Measurements from ENCODE around the gene NUDT19. TPM values are rescaled to one million over a fixed set of nuclear protein-coding genes. Genes with fewer than 3 reads are reported as not detected.

NUDT19 gene
- total and polyA plus RNA-seq, 9 of the 15 experiments (the other 6 are each of a cell fraction or from before 2014, with no cell fraction given), result 9.6 to 38.6 (median 14.4) TPM

DNA sequence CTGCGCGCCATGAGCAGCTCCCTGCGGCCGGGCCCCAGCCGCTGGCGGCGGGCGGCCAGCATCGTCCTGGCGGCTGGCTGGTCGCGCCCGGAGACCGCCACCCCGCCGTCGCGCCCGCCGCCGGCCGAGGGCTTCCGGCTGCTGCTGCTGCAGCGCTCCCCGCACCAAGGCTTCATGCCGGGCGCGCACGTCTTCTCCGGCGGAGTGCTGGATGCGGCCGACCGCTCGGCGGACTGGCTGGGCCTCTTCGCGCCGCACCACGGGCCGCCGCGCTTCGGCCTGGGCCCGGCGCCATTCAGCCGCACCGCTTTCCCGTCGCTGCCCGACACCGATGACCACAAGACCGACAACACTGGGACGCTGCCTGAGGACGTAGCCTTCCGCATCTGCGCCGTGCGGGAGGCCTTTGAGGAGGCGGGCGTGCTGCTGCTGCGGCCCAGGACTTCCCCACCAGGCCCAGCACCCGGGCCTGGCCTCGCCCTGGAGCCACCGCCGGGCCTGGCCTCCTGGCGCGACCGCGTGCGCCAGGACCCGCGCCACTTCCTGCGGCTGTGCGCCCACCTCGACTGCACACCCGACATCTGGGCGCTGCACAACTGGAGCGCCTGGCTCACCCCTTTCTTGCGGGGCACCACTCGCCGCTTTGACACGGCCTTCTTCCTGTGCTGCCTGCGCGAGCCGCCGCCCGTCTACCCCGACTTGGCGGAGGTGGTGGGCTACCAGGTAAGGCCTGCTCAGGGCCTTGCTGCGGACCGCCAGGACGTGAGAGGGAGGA is 518 bp downstream of the NUDT19 start (continued):
- TF ChIP-seq, protein P1, sequence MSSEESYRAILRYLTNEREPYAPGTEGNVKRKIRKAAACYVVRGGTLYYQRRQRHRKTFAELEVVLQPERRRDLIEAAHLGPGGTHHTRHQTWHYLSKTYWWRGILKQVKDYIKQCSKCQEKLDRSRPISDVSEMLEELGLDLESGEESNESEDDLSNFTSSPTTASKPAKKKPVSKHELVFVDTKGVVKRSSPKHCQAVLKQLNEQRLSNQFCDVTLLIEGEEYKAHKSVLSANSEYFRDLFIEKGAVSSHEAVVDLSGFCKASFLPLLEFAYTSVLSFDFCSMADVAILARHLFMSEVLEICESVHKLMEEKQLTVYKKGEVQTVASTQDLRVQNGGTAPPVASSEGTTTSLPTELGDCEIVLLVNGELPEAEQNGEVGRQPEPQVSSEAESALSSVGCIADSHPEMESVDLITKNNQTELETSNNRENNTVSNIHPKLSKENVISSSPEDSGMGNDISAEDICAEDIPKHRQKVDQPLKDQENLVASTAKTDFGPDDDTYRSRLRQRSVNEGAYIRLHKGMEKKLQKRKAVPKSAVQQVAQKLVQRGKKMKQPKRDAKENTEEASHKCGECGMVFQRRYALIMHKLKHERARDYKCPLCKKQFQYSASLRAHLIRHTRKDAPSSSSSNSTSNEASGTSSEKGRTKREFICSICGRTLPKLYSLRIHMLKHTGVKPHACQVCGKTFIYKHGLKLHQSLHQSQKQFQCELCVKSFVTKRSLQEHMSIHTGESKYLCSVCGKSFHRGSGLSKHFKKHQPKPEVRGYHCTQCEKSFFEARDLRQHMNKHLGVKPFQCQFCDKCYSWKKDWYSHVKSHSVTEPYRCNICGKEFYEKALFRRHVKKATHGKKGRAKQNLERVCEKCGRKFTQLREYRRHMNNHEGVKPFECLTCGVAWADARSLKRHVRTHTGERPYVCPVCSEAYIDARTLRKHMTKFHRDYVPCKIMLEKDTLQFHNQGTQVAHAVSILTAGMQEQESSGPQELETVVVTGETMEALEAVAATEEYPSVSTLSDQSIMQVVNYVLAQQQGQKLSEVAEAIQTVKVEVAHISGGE (CRISPR knock-in tag; IDR thresholded peaks at IDR 0.05), result no peak; a peak in 1 of 6 replicates
- TF ChIP-seq FUS (optimal IDR thresholded peaks at IDR 0.05; ENCODE audit: low read depth, low read length), result peak; percentile 88
- TF ChIP-seq NRF1 (conservative IDR thresholded peaks at IDR 0.05 in 1 of 2, IDR thresholded peaks at IDR 0.05 in 1 of 2), result peak; percentile 62 to 75
- no peak for TF ChIP-seq RBM17 (IDR thresholded peaks at IDR 0.05; ENCODE audit: borderline replicate concordance, low read depth, low read length)
- TF ChIP-seq BCL6 (CRISPR knock-in tag; IDR thresholded peaks at IDR 0.05), result peak; percentile 17; the same call in 1 of the 2 replicates
- TF ChIP-seq CREBBP (IDR thresholded peaks at IDR 0.05; ENCODE audit: low read depth, low read length), result no peak
- TF ChIP-seq CBFA2T3 (IDR thresholded peaks at IDR 0.05), result 0 out of 2 replicates have a peak, but pooled peaks have one; percentile 8
- no peak for TF ChIP-seq TCFL5 (CRISPR knock-in tag; conservative IDR thresholded peaks at IDR 0.05)
- TF ChIP-seq MGA (IDR thresholded peaks at IDR 0.05), result peak; percentile 89
- TF ChIP-seq SRSF1 (IDR thresholded peaks at IDR 0.05; ENCODE audit: low read depth, low read length), result no peak
- TF ChIP-seq WHSC1 (IDR thresholded peaks at IDR 0.05; ENCODE audit: low read length), result no peak
- TF ChIP-seq POU5F1 (IDR thresholded peaks at IDR 0.05; ENCODE audit: borderline replicate concordance, low read depth, low read length, partially characterized antibody), result no peak

Measured in K562 (cell line).